GM18520 (cell line): ENCODE results near the gene DNAH1.

Experiments used
- ATAC-seq: cut with Tn5 transposase; IDR thresholded peaks from one replicate; pipeline ENCODE4 v1.9.1; 2021; ENCODE audit not compliant: unreplicated experiment

The DNAH1 gene

DNA sequence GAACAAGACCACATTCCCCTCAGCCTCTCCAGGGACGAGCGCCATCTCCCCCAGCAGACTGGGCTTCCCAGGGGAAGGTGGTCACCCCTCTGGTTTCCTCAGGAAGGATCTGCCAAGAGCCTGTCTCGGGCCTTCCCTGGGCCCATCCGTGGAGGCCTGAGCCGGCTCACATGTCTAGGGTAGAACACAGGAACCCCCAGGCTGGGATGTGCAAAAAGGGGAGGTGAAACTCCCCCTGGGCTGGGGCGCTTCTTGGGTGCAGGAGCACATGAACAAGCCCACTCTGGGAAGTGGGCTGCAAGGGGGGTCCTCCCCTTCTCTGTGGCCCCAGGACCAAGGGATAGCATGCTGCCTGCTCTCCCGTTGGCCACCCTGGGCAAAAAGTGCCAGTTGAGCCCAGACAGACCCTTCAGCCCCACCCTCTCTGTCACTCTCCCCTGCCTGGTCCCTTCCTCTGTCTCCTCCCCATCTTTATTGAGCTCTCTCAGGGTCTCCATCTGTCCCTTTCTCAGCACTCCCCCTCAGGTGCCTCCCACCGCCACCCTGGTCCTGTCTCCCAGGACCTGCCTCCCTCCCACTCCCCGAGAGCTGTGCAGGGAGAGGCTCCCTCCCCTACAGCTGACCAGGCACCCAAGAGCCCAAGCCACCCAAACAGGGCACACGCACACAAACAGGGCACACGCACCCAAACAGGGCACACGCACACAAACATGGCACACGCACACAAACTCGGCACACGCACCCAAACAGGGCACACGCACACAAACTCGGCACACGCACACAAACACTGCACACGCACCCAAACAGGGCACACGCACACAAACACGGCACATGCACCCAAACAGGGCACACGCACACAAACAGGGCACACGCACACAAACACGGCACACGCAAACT, 127.9 kb downstream of the DNAH1 start:
- no peak for ATAC-seq

- no peak for ATAC-seq
Observed at GRCh38 chr3:52444860-52445793, 129.0 kb downstream of the DNAH1 start, which contains the start of gene SEMA3G. TSS of gene SEMA3G (minus strand) at chr3:52445103. CDS start at chr3:52445027, 76 bp downstream.

- ATAC-seq: no peak
Observed at GRCh38 chr3:52446042-52446441, 129.9 kb downstream of the DNAH1 start.

DNA sequence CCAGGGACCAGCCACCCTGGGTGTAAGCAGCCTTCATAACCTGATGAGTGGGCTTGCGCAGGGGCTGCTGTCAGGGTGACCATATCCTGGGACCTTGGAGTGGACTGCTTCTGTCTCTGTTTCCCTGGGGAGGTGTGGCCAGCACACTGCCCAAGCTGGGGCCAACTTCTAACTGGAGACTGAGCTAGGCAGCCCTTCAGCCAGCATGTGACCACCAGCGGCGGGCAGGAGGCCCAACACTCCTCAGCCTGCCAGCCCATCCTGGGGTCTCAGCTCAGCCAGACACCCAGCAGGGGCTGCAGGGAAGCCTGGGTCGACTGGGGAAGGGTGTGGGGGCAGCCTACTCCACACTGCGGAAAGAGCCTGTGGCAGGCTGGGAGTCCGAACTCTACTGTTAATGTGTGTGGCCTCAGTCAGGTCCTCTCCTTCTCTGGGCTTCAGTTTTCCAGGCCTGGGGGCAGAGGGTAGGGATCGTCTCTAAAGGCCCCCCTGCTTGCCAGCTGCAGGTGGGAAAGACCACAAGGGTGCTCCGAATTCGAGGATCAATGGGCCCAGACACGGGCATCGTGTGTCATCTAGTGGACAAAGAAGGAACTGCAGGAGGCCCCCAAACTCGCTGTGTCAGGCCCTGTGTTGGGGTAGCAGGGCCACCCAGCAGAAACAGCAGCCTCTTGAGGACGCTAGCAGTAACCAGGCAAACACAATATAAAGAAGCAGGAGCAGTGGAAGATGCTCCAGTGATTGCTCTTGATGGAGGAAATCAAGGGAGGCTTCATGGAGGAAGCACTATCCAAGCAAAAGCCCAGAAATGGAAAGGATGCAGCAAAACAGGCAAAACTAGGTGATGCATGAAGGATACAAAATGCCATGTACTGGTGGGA, 130.8 kb downstream of the DNAH1 start:
- no peak for ATAC-seq

GRCh38 chr3:52447512-52448355, 131.6 kb downstream of the DNAH1 start:
- no peak for ATAC-seq
